CD14-positive monocyte (primary cell): ENCODE measurements around the gene PTPRU. TPM values are rescaled to one million over a fixed set of nuclear protein-coding genes. Genes with fewer than 3 reads are reported as not detected.
A peak's percentile ranks its signal among the peaks of the same experiment; 100 is the strongest.

ENCODE experiments used
- DNase-seq, 3 donors: peaks; one replicate each; pipeline ENCODE4 v3.0.0-alpha.2; 2011 to 2022
- H2AFZ ChIP-seq: 2 replicates; pipeline ENCODE4 v1.6.0; 2012; ENCODE audit warnings: mild to moderate bottlenecking, low read depth, low read length, inconsistent platforms; ENCODE audit not compliant: insufficient read depth, poor library complexity, severe bottlenecking
- H3K27ac ChIP-seq, 2 donors: 1 replicate in 1 of 2; 2 replicates in 1 of 2; pipeline ENCODE4 v1.5.1; 2012 to 2013; ENCODE audit warnings: low read length in 2 of 2, control low read depth in 1 of 2, inconsistent platforms in 1 of 2, low read depth in 1 of 2, mild to moderate bottlenecking in 1 of 2
- H3K27me3 ChIP-seq, 2 donors: one replicate each; pipeline versions ENCODE4 v1.6.0 to v1.6.1; 2011 to 2013; ENCODE audit warnings: low read length in 2 of 2; ENCODE audit not compliant: control insufficient read depth in 2 of 2, insufficient read depth in 2 of 2
- H3K36me3 ChIP-seq, 2 donors: replicated peaks in 1 of 2; 1 replicate in 1 of 2; 2 replicates in 1 of 2; pipeline versions ENCODE4 v1.5.1 to v1.6.1; 2012 to 2013; ENCODE audit warnings: low read length in 2 of 2, control low read depth in 1 of 2, inconsistent platforms in 1 of 2, mild to moderate bottlenecking in 1 of 2; ENCODE audit not compliant: insufficient read depth in 2 of 2, control insufficient read depth in 1 of 2
- H3K4me1 ChIP-seq, 2 donors: 1 replicate in 1 of 2; 2 replicates in 1 of 2; pipeline versions ENCODE4 v1.5.1 to v1.6.1; 2012 to 2013; ENCODE audit warnings: low read length in 2 of 2, control low read depth in 1 of 2, inconsistent platforms in 1 of 2, mild to moderate bottlenecking in 1 of 2, moderate library complexity in 1 of 2; ENCODE audit not compliant: insufficient read depth in 2 of 2, control insufficient read depth in 1 of 2
- H3K4me2 ChIP-seq: replicated peaks from 2 replicates; pipeline ENCODE3; 2012; ENCODE audit warnings: low read length, moderate library complexity, mild to moderate bottlenecking; ENCODE audit not compliant: poor library complexity, severe bottlenecking; ENCODE audit errors: extremely low read depth
- H3K4me3 ChIP-seq, 3 experiments: fragments of 200-600 bp in 1 of 3; sonication (generic) in 1 of 3; replicated peaks in 1 of 3; 1 replicate in 2 of 3; 2 replicates in 1 of 3; pipeline ENCODE4 v1.5.1; 2011 to 2013; ENCODE audit warnings: low read length in 3 of 3, mild to moderate bottlenecking in 3 of 3, control low read depth in 2 of 3, low read depth in 2 of 3, inconsistent platforms in 1 of 3, moderate library complexity in 1 of 3
- H3K79me2 ChIP-seq: 2 replicates; pipeline ENCODE4 v1.6.0; 2012; ENCODE audit warnings: mild to moderate bottlenecking, control low read depth, inconsistent platforms, low read length, moderate library complexity; ENCODE audit not compliant: insufficient read depth
- H3K9ac ChIP-seq: 2 replicates; pipeline ENCODE4 v1.6.0; 2017; ENCODE audit warnings: low read length, mild to moderate bottlenecking; ENCODE audit not compliant: insufficient read depth, poor library complexity, severe bottlenecking
- H3K9me3 ChIP-seq, 2 donors: replicated peaks in 1 of 2; 1 replicate in 1 of 2; 2 replicates in 1 of 2; pipeline versions ENCODE4 v1.5.1 to v1.6.1; 2012 to 2013; ENCODE audit warnings: low read length in 2 of 2, control low read depth in 1 of 2; ENCODE audit not compliant: control insufficient read depth in 1 of 2, insufficient read depth in 1 of 2
- H4K20me1 ChIP-seq: 2 replicates; pipeline ENCODE4 v1.6.0; 2012; ENCODE audit warnings: mild to moderate bottlenecking, low read length, control low read depth, moderate library complexity; ENCODE audit not compliant: insufficient read depth
- H3K27ac Mint-ChIP-seq, 7 donors: one replicate each; pipeline ENCODE4 v1.8.0; 2020; ENCODE audit warnings: mild to moderate bottlenecking in 7 of 7, mixed read lengths in 7 of 7, moderate library complexity in 6 of 7, inconsistent platforms in 2 of 7
- H3K27me3 Mint-ChIP-seq, 3 donors: one replicate each; pipeline ENCODE4 v1.8.0; 2021 to 2022; ENCODE audit warnings: low read depth in 3 of 3, mild to moderate bottlenecking in 3 of 3, mixed read lengths in 3 of 3, moderate library complexity in 3 of 3, inconsistent platforms in 1 of 3
- H3K36me3 Mint-ChIP-seq, 2 donors: one replicate each; pipeline ENCODE4 v1.8.0; 2020; ENCODE audit warnings: mixed read lengths in 2 of 2, inconsistent platforms in 1 of 2, mild to moderate bottlenecking in 1 of 2
- H3K4me1 Mint-ChIP-seq: one replicate; pipeline ENCODE4 v1.8.0; 2020; ENCODE audit warnings: mild to moderate bottlenecking, mixed read lengths
- H3K4me3 Mint-ChIP-seq, 2 donors: one replicate each; pipeline ENCODE4 v1.8.0; 2020; ENCODE audit warnings: mild to moderate bottlenecking in 2 of 2, mixed read lengths in 2 of 2, moderate library complexity in 1 of 2
- H3K9me3 Mint-ChIP-seq, 7 donors: one replicate each; pipeline ENCODE4 v1.8.0; 2020 to 2022; ENCODE audit warnings: mixed read lengths in 7 of 7, mild to moderate bottlenecking in 6 of 7, moderate library complexity in 6 of 7, inconsistent platforms in 2 of 7
- WGBS: methylation state at CpG from one replicate; pipeline ENCODE4 v1.1.5; 2013; ENCODE audit warnings: missing lambda C conversion rate; ENCODE audit not compliant: insufficient coverage; 5-methylcytosine and 5-hydroxymethylcytosine counted together
- intact Hi-C, 2 donors: fragments of 100-400 bp; cut with micrococcal nuclease; formaldehyde crosslinking; loops; one replicate each; pipeline versions ENCODE4 v1.15.0 to v1.15.1; 2023
- polyA plus RNA-seq, 3 donors: library from polyadenylated mRNA; depleted of rRNA in 1 of 3; unstranded in 2 of 3; stranded (reverse) in 1 of 3; fragments of 300-500 nt in 2 of 3; fragments of >200 nt in 1 of 3; fragmentation: Illumina TruSeq in 2 of 3; gene quantifications; 1 replicate in 2 of 3; 2 replicates in 1 of 3; pipeline ENCODE4 v1.2.3, GENCODE V29; 2012 to 2021
- TF ChIP-seq, protein P1 (sequence below): fragments of 200-600 bp; IDR thresholded peaks from one replicate; pipeline ENCODE4 v1.8.0; 2022; ENCODE audit warnings: antibody characterized with exemption, mild to moderate bottlenecking

The PTPRU gene
- polyA plus RNA-seq, 3 donors = 0.42 to 1.4 TPM; not detected in 1

DNA sequence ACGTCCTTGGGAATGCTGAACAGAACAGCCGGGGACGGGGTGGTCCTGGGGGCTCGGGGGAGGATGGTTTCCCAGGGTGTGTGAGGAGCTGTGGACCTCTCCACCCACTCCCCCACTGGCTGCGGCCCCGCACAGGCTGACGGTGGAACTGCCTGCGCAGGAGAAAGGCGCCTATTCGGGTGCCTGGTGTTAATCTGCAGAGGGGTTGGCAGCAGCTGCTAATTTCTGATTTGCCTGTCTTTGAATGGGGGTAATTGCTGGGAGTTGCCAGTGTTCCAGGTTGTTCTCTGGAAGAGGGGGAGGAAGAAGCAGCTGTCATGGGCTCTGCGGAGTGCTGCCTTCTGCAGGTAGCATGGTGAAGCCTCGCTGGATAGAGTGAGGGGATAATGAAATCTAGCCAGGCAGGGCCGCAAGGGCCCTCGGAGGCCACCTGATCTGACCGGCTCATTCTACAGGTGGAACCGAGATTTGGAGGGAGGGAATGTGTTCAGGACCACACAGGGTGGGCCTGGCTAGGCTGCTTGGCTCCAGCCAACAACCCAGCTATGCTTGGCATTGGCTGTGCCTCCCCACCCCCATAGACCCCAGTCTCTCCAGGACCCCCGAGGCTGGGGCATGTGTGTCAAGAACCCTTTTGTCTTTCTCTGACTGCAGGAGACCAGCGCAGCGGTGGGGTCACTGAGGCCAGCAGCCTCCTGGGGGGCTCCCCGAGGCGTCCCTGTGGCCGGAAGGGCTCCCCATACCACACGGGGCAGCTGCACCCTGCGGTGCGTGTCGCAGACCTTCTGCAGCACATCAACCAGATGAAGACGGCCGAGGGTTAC is 67.1 kb downstream of the PTPRU start:
- Histone ChIP-seq H4K20me1 (no peaks in the 10 kb centered on the region), H3K4me1 (no peaks in the 10 kb centered on the region), H3K27ac (no peak overlapping the region), H2AFZ (no peak overlapping the region), H3K4me2 (no peak overlapping the region), H3K79me2 (no peaks in the 10 kb centered on the region), H3K9me3 (no peaks in the 10 kb centered on the region), H3K9ac (no peak overlapping the region), H3K4me3 (no peak overlapping the region), H3K36me3 (no peaks in the 10 kb centered on the region), H3K27me3 (no peaks in the 10 kb centered on the region)
- intact Hi-C loops = no loop called here
- TF ChIP-seq, protein P1, sequence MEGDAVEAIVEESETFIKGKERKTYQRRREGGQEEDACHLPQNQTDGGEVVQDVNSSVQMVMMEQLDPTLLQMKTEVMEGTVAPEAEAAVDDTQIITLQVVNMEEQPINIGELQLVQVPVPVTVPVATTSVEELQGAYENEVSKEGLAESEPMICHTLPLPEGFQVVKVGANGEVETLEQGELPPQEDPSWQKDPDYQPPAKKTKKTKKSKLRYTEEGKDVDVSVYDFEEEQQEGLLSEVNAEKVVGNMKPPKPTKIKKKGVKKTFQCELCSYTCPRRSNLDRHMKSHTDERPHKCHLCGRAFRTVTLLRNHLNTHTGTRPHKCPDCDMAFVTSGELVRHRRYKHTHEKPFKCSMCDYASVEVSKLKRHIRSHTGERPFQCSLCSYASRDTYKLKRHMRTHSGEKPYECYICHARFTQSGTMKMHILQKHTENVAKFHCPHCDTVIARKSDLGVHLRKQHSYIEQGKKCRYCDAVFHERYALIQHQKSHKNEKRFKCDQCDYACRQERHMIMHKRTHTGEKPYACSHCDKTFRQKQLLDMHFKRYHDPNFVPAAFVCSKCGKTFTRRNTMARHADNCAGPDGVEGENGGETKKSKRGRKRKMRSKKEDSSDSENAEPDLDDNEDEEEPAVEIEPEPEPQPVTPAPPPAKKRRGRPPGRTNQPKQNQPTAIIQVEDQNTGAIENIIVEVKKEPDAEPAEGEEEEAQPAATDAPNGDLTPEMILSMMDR = no peak
- Mint-ChIP-seq H3K27ac (no peak overlapping the region), H3K27me3 (peaks cover 0 to 4% (median 0%) of the 10 kb centered on the region in 3 donors), H3K4me3 (no peak overlapping the region), H3K4me1 (no peaks in the 10 kb centered on the region), H3K36me3 (no peaks in the 10 kb centered on the region), H3K9me3 (peaks cover 0 to 3% (median 0%) of the 10 kb centered on the region in 7 donors)
- no peak for DNase-seq
- 94% methylated on average over 21 of the region's 28 CpGs for WGBS

DNA sequence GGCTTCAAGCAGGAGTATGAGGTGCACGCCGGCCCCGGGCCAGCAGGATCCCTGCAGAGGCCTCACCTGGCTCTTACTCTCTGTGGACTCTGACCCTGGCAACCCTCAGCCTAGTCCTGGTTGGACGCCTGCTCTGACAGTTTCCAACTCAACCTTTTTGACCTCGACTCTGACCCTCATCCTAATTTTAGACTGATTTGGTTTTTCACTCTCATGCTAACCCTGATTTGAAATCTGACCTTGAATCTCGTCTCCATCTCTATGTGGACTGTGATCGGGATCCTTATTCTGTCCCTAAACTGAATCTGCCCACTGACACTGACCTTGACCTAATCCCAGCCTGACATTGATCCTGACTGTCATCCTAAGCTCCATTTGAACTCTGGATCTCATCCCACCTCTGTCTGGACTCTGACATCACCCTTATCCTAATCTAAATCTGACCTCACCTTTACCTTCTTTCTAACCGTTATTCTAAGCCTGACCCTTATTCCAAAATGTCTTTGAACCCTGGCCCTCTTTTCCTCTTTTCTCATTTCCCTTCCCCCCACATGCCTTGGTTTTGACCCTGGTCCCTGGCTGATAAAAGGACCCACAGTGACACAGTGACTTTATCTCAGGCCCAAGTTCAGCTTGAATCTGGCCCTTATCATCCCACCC is 67.8 kb downstream of the PTPRU start:
- H3K36me3 ChIP-seq = no peaks in the 10 kb centered on the region
- no peaks in the 10 kb centered on the region for H4K20me1 ChIP-seq
- peak overlapping the region in 1 of 7 donors; percentile 11 for H3K27ac Mint-ChIP-seq
- H3K9me3 Mint-ChIP-seq = peaks cover 0 to 3% (median 0%) of the 10 kb centered on the region in 7 donors
- H3K4me1 Mint-ChIP-seq = no peaks in the 10 kb centered on the region
- H3K9me3 ChIP-seq = no peaks in the 10 kb centered on the region
- H3K4me3 Mint-ChIP-seq = no peak overlapping the region
- H2AFZ ChIP-seq = no peak overlapping the region
- H3K4me2 ChIP-seq = no peak overlapping the region
- intact Hi-C loops = no loop called here
- H3K79me2 ChIP-seq = no peaks in the 10 kb centered on the region
- no peak overlapping the region for H3K4me3 ChIP-seq
- no peaks in the 10 kb centered on the region for H3K27me3 ChIP-seq
- H3K9ac ChIP-seq = no peak overlapping the region
- WGBS = 91% methylated on average over 8 of the region's 8 CpGs
- H3K27ac ChIP-seq = no peak overlapping the region
- peaks cover 0 to 4% (median 2%) of the 10 kb centered on the region in 3 donors for H3K27me3 Mint-ChIP-seq
- no peak for DNase-seq
- H3K4me1 ChIP-seq = no peaks in the 10 kb centered on the region
- no peaks in the 10 kb centered on the region for H3K36me3 Mint-ChIP-seq
- TF ChIP-seq, protein P1 = no peak
